SK-N-SH (cell line): ENCODE measurements around the gene SH3RF2. TPM values are rescaled to one million over a fixed set of nuclear protein-coding genes. Genes with fewer than 3 reads are reported as not detected.

ENCODE experiments used
- CTCF ChIA-PET: fragments of 300-600, 350-600 bp; formaldehyde crosslinking; extraction: SDS; loops from one replicate; lab custom pipeline; 2021; lab: Yijun Ruan, JAX
- POLR2A ChIA-PET: fragments of 350-600 bp; sonication (Branson Sonifier 250); formaldehyde crosslinking; extraction: SDS; loops from one replicate; lab custom pipeline; 2020; ENCODE audit warnings: antibody characterized with exemption, inconsistent platforms; lab: Yijun Ruan, JAX
- DNase-seq: peaks from one replicate; pipeline ENCODE4 v3.0.0; 2012
- H2AFZ ChIP-seq: fragments of 200-600 bp; sonication (generic); 2 replicates; pipeline ENCODE4 v1.8.1; 2016; ENCODE audit warnings: antibody characterized with exemption, mild to moderate bottlenecking, low read depth
- H3F3A ChIP-seq: fragments of 200-600 bp; sonication (generic); replicated peaks from 2 replicates; pipeline ENCODE3; 2016; ENCODE audit warnings: antibody characterized with exemption, mild to moderate bottlenecking; ENCODE audit not compliant: insufficient read depth
- H3K27ac ChIP-seq, 2 experiments: fragments of 200-500 bp in 1 of 2; fragments of 200-600 bp in 1 of 2; sonication (Bioruptor generic) in 1 of 2; sonication (generic), shearing (Covaris generic) in 1 of 2; 2 replicates each; pipeline versions ENCODE4 v1.5.1 to v1.6.1; 2014 to 2016; ENCODE audit warnings: low read depth in 2 of 2, inconsistent platforms in 1 of 2, low read length in 1 of 2, mild to moderate bottlenecking in 1 of 2, mixed read lengths in 1 of 2
- H3K27me3 ChIP-seq: fragments of 200-600 bp; sonication (generic), shearing (Covaris generic); 2 replicates; pipeline ENCODE4 v1.6.1; 2016; ENCODE audit warnings: mixed run types; ENCODE audit not compliant: insufficient read depth
- H3K36me3 ChIP-seq, 2 experiments: fragments of 200-500 bp in 1 of 2; fragments of 200-600 bp in 1 of 2; sonication (Bioruptor generic) in 1 of 2; sonication (generic) in 1 of 2; replicated peaks in 1 of 2; 2 replicates each; pipeline versions ENCODE3 to v1.5.1; 2014 to 2016; ENCODE audit warnings: low read length in 1 of 2, mild to moderate bottlenecking in 1 of 2; ENCODE audit not compliant: insufficient read depth in 2 of 2, control insufficient read depth in 1 of 2
- H3K4me1 ChIP-seq, 2 experiments: fragments of 200-500 bp in 1 of 2; fragments of 200-600 bp in 1 of 2; sonication (Bioruptor generic) in 1 of 2; sonication (generic), shearing (Covaris generic) in 1 of 2; 2 replicates each; pipeline versions ENCODE4 v1.5.1 to v1.6.1; 2014 to 2016; ENCODE audit warnings: low read depth in 1 of 2, low read length in 1 of 2, mixed run types in 1 of 2; ENCODE audit not compliant: insufficient read depth in 2 of 2, control insufficient read depth in 1 of 2
- H3K4me2 ChIP-seq: fragments of 200-600 bp; sonication (generic), shearing (Covaris generic); 2 replicates; pipeline ENCODE4 v1.6.1; 2017; ENCODE audit warnings: mixed run types
- H3K4me3 ChIP-seq, 2 experiments: fragments of 200-500 bp in 1 of 2; fragments of 200-600 bp in 1 of 2; sonication (Bioruptor generic) in 1 of 2; sonication (generic), shearing (Covaris generic) in 1 of 2; 2 replicates each; pipeline versions ENCODE4 v1.5.1 to v1.8.1; 2014 to 2016; ENCODE audit warnings: low read depth in 2 of 2, inconsistent platforms in 1 of 2, low read length in 1 of 2, mild to moderate bottlenecking in 1 of 2, mixed read lengths in 1 of 2, moderate library complexity in 1 of 2
- H3K79me2 ChIP-seq: fragments of 200-600 bp; sonication (generic); 2 replicates; pipeline ENCODE4 v1.8.1; 2017; ENCODE audit warnings: mild to moderate bottlenecking; ENCODE audit not compliant: insufficient read depth
- H3K9ac ChIP-seq: fragments of 200-600 bp; sonication (generic); 2 replicates; pipeline ENCODE4 v1.6.1; 2017; ENCODE audit warnings: mixed run types
- H3K9me2 ChIP-seq: fragments of 200-600 bp; sonication (generic); 2 replicates; pipeline ENCODE4 v1.6.1; 2017; ENCODE audit warnings: mixed run types
- H3K9me3 ChIP-seq: fragments of 200-600 bp; sonication (generic); 2 replicates; pipeline ENCODE4 v1.6.1; 2017; ENCODE audit warnings: mixed run types, mild to moderate bottlenecking, moderate library complexity
- H4K20me1 ChIP-seq: fragments of 200-600 bp; sonication (generic); 2 replicates; pipeline ENCODE4 v1.6.1; 2017; ENCODE audit warnings: mild to moderate bottlenecking, mixed run types; ENCODE audit not compliant: insufficient read depth
- CHD2 ChIP-seq: fragments of 150-350 bp; IDR thresholded peaks from 2 replicates; pipeline ENCODE4 v1.6.1; 2018; ENCODE audit warnings: low read length; ENCODE audit not compliant: partially characterized antibody
- CTCF ChIP-seq: fragments of 200-600 bp; sonication (generic); IDR thresholded peaks from 2 replicates; pipeline ENCODE4 v1.6.1; 2017; ENCODE audit warnings: antibody characterized with exemption, mild to moderate bottlenecking, moderate library complexity
- ELF1 ChIP-seq: IDR thresholded peaks from 2 replicates; pipeline ENCODE4 v1.4.0; 2012
- FOSL2 ChIP-seq: IDR thresholded peaks from 2 replicates; pipeline ENCODE4 v1.4.0; 2012; ENCODE audit warnings: low read depth, mild to moderate bottlenecking, moderate library complexity, borderline replicate concordance
- GABPA ChIP-seq: IDR thresholded peaks from 2 replicates; pipeline ENCODE4 v1.4.0; 2012; ENCODE audit warnings: low read depth, mild to moderate bottlenecking
- MEF2A ChIP-seq: IDR thresholded peaks from 2 replicates; pipeline ENCODE4 v1.4.0; 2012; ENCODE audit warnings: low read depth, borderline replicate concordance
- NRF1 ChIP-seq: IDR thresholded peaks from 2 replicates; pipeline ENCODE4 v1.6.1; 2012; ENCODE audit warnings: low read depth, mild to moderate bottlenecking, low read length
- RAD21 ChIP-seq: IDR thresholded peaks from 2 replicates; pipeline ENCODE4 v1.6.1; 2012; ENCODE audit warnings: mild to moderate bottlenecking, low read length
- RXRA ChIP-seq: IDR thresholded peaks from 2 replicates; pipeline ENCODE4 v1.4.0; 2012; ENCODE audit warnings: low read depth, mild to moderate bottlenecking, borderline replicate concordance
- SMC3 ChIP-seq: IDR thresholded peaks from 2 replicates; pipeline ENCODE4 v1.6.1; 2012; ENCODE audit warnings: low read depth, low read length, improper control_type of control experiment
- USF2 ChIP-seq: fragments of 150-350 bp; IDR thresholded peaks from 2 replicates; pipeline ENCODE4 v1.6.1; 2017; ENCODE audit warnings: antibody characterized with exemption, low read length, low read depth, borderline replicate concordance
- ZBTB33 ChIP-seq: IDR thresholded peaks from 2 replicates; pipeline ENCODE4 v1.4.0; 2012; ENCODE audit warnings: low read depth, borderline replicate concordance
- WGBS: methylation state at CpG from one replicate; pipeline ENCODE4 v1.1.6; 2017; ENCODE audit warnings: low lambda C conversion rate; 5-methylcytosine and 5-hydroxymethylcytosine counted together
- polyA plus RNA-seq, 3 experiments: library from polyadenylated mRNA; depleted of rRNA; stranded (reverse); fragments of >200 nt; gene quantifications; 2 replicates each; pipeline ENCODE4 v1.2.3, GENCODE V29; 2012

Gene SH3RF2
- polyA plus RNA-seq, 1 of the 3 experiments (the other 2 are of a cell fraction) = 0.87 TPM

GRCh38 chr5:145976431-145977155, 40.2 kb downstream of the SH3RF2 start:
- CTCF ChIA-PET = no interaction called here
- H3F3A ChIP-seq = peaks cover 37% of the 10 kb centered on the region
- TF ChIP-seq USF2 (no peak), SMC3 (no peak), CHD2 (no peak), ELF1 (no peak), FOSL2 (no peak), MEF2A (no peak), NRF1 (no peak), CTCF (no peak), GABPA (no peak), RAD21 (no peak), ZBTB33 (no peak), RXRA (no peak)
- H3K79me2 ChIP-seq = no peaks in the 10 kb centered on the region
- POLR2A ChIA-PET = no interaction called here
- peak overlapping the region; percentile 39 for H3K4me2 ChIP-seq
- peaks cover 7 to 27% of the 10 kb centered on the region in 2 experiments for H3K4me1 ChIP-seq
- H3K9me3 ChIP-seq = no peaks in the 10 kb centered on the region
- H3K4me3 ChIP-seq = no peak overlapping the region
- no peak for DNase-seq
- no peaks in the 10 kb centered on the region for H4K20me1 ChIP-seq
- H3K27ac ChIP-seq = peak overlapping the region in 1 of 2 experiments; percentile 71; a peak in 2 of 4 replicates
- H3K9me2 ChIP-seq = no peaks in the 10 kb centered on the region
- peak overlapping the region; percentile 19; the same call in 1 of the 2 replicates for H2AFZ ChIP-seq
- H3K36me3 ChIP-seq = no peaks in the 10 kb centered on the region
- 45% methylated on average over 7 of the region's 7 CpGs for WGBS
- no peaks in the 10 kb centered on the region for H3K27me3 ChIP-seq
- H3K9ac ChIP-seq = peak overlapping the region; percentile 12; the same call in 1 of the 2 replicates
